ENCODE results near the gene OR5H14.
"Not testable (repeated sequence)": the region's sequence is repeated elsewhere in the genome, so short reads cannot be mapped to it uniquely, and the experiment has no call there.

The OR5H14 gene

GRCh38 chr3:98196293-98196692, 49.0 kb downstream of the OR5H14 start:
- not testable (repeated sequence) for DNase-seq (ENCODE audit: low read depth in 1 of 2, low spot score in 1 of 2)

GRCh38 chr3:98199020-98199419, 51.7 kb downstream of the OR5H14 start:
- no peak for DNase-seq (ENCODE audit: low read depth in 1 of 2, low spot score in 1 of 2)

Measured in stimulated activated CD4-positive, alpha-beta T cell treated with anti-CD3 and anti-CD28 coated beads, Interleukin-15, amount 100 ng/mL, for 1 hour (primary cell).